Measurements from ENCODE around the gene ST8SIA1.

ST8SIA1 gene

DNA sequence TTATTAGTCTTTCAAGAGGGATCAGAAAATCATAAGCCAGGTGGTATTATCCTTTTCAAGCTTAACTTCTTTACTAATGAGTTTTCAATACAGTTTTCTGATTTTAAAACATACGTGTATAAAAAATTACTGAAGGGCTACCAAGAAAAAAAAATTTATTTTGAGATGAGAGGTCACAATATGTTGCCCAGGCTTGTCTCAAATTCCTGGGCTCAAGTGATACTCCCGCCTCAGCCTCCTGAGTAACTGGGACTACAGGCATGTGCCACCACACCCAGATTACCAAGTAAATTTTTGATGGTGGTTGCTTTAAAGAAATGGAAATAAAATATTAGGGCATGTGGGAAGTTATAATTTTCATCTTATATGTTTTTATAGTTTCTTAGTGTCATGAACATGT, 26.7 kb downstream of the ST8SIA1 start (continued):
- TF ChIP-seq, protein P1, sequence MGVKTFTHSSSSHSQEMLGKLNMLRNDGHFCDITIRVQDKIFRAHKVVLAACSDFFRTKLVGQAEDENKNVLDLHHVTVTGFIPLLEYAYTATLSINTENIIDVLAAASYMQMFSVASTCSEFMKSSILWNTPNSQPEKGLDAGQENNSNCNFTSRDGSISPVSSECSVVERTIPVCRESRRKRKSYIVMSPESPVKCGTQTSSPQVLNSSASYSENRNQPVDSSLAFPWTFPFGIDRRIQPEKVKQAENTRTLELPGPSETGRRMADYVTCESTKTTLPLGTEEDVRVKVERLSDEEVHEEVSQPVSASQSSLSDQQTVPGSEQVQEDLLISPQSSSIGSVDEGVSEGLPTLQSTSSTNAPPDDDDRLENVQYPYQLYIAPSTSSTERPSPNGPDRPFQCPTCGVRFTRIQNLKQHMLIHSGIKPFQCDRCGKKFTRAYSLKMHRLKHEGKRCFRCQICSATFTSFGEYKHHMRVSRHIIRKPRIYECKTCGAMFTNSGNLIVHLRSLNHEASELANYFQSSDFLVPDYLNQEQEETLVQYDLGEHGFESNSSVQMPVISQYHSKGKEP (tag by site-specific recombination; IDR thresholded peaks at IDR 0.05) = no peak
- no peak for TF ChIP-seq ZNF366 (tag by site-specific recombination; conservative IDR thresholded peaks at IDR 0.05)
- TF ChIP-seq, protein P2, sequence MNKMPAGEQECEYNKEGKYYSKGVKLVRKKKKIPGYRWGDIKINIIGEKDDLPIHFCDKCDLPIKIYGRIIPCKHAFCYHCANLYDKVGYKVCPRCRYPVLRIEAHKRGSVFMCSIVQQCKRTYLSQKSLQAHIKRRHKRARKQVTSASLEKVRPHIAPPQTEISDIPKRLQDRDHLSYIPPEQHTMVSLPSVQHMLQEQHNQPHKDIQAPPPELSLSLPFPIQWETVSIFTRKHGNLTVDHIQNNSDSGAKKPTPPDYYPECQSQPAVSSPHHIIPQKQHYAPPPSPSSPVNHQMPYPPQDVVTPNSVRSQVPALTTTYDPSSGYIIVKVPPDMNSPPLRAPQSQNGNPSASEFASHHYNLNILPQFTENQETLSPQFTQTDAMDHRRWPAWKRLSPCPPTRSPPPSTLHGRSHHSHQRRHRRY (tag by site-specific recombination; IDR thresholded peaks at IDR 0.05) = no peak
- TF ChIP-seq, protein P3, sequence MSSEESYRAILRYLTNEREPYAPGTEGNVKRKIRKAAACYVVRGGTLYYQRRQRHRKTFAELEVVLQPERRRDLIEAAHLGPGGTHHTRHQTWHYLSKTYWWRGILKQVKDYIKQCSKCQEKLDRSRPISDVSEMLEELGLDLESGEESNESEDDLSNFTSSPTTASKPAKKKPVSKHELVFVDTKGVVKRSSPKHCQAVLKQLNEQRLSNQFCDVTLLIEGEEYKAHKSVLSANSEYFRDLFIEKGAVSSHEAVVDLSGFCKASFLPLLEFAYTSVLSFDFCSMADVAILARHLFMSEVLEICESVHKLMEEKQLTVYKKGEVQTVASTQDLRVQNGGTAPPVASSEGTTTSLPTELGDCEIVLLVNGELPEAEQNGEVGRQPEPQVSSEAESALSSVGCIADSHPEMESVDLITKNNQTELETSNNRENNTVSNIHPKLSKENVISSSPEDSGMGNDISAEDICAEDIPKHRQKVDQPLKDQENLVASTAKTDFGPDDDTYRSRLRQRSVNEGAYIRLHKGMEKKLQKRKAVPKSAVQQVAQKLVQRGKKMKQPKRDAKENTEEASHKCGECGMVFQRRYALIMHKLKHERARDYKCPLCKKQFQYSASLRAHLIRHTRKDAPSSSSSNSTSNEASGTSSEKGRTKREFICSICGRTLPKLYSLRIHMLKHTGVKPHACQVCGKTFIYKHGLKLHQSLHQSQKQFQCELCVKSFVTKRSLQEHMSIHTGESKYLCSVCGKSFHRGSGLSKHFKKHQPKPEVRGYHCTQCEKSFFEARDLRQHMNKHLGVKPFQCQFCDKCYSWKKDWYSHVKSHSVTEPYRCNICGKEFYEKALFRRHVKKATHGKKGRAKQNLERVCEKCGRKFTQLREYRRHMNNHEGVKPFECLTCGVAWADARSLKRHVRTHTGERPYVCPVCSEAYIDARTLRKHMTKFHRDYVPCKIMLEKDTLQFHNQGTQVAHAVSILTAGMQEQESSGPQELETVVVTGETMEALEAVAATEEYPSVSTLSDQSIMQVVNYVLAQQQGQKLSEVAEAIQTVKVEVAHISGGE (tag by site-specific recombination; conservative IDR thresholded peaks at IDR 0.05; ENCODE audit: low read depth) = no peak

DNA sequence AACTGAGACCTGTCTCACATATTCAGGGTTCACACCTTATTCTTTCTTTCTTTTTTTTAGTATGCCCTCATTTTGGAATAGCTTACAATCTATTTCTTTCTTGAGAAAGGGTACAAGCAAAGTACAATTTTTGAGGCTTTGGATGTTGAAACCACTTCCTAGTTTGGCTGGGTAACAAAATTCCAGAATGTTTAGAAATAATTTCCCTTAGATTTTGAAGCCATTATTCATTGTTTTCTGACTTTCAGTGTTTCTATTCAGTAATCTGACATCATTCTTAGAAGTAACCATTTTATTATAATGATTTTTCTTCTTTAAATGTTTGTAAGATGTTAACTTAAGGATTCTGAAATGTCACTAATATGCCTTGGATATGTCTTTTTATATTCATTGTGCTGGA, 28.2 kb downstream of the ST8SIA1 start:
- no peaks in the 10 kb centered on the region for H3K36me3 ChIP-seq (ENCODE audit: control insufficient read depth in 2 of 2, insufficient read depth in 1 of 2, low read length in 2 of 2)
- TF ChIP-seq BCL11B (tag by site-specific recombination; IDR thresholded peaks at IDR 0.05; ENCODE audit: low read depth) (no peak), ZSCAN30 (tag by site-specific recombination; IDR thresholded peaks at IDR 0.05) (no peak), ZNF223 (tag by site-specific recombination; IDR thresholded peaks at IDR 0.05) (no peak), SCRT2 (tag by site-specific recombination; IDR thresholded peaks at IDR 0.05) (no peak), ZNF548 (tag by site-specific recombination; IDR thresholded peaks at IDR 0.05) (no peak), ZNF843 (tag by site-specific recombination; IDR thresholded peaks at IDR 0.05) (no peak), GLIS2 (tag by site-specific recombination; IDR thresholded peaks at IDR 0.05) (no peak)
- no peak overlapping the region for H3K27ac ChIP-seq (ENCODE audit: extremely low read depth, low read depth, low read length)
- no peaks in the 10 kb centered on the region for H3K4me1 ChIP-seq (ENCODE audit: control insufficient read depth, insufficient read depth, low read length)
- H3K9me3 ChIP-seq (ENCODE audit: control insufficient read depth, insufficient read depth, low read depth, low read length) = no peaks in the 10 kb centered on the region
- CTCF ChIA-PET = interaction anchor here (0.7 kb wide), 1 partner anchor 10 kb away, joined by 3 read pairs; no protein-coding TSS in a partner anchor
- POLR2A ChIA-PET = no interaction called here
- H3K4me3 ChIP-seq (ENCODE audit: low read depth, low read length) = no peak overlapping the region

DNA sequence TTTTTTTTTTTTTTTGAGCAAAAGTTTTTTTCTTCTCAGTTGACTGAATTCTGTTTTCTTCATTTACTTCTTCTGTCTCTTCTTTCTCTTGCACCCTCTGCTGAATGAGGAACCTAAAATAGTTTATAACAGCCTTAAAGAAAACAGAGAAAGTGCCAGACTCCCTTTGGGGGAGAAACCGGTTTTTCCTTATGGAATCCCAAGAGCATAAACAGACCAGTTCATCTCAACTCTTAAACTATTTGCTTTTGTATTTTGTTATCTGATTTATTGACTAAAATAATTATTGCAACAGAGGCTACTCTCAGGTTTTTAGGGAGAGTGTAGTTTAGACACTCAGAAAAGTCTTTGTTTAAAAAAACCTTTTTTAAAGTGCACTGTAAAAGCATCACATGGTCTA, 30.2 kb downstream of the ST8SIA1 start:
- no peak for TF ChIP-seq ZFP41 (tag by site-specific recombination; IDR thresholded peaks at IDR 0.05; ENCODE audit: borderline replicate concordance)
- TF ChIP-seq, protein P4, sequence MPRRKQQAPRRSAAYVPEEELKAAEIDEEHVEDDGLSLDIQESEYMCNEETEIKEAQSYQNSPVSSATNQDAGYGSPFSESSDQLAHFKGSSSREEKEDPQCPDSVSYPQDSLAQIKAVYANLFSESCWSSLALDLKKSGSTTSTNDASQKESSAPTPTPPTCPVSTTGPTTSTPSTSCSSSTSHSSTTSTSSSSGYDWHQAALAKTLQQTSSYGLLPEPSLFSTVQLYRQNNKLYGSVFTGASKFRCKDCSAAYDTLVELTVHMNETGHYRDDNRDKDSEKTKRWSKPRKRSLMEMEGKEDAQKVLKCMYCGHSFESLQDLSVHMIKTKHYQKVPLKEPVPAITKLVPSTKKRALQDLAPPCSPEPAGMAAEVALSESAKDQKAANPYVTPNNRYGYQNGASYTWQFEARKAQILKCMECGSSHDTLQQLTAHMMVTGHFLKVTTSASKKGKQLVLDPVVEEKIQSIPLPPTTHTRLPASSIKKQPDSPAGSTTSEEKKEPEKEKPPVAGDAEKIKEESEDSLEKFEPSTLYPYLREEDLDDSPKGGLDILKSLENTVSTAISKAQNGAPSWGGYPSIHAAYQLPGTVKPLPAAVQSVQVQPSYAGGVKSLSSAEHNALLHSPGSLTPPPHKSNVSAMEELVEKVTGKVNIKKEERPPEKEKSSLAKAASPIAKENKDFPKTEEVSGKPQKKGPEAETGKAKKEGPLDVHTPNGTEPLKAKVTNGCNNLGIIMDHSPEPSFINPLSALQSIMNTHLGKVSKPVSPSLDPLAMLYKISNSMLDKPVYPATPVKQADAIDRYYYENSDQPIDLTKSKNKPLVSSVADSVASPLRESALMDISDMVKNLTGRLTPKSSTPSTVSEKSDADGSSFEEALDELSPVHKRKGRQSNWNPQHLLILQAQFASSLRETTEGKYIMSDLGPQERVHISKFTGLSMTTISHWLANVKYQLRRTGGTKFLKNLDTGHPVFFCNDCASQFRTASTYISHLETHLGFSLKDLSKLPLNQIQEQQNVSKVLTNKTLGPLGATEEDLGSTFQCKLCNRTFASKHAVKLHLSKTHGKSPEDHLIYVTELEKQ (tag by site-specific recombination; IDR thresholded peaks at IDR 0.05; ENCODE audit: borderline replicate concordance) = no peak
- no peak for TF ChIP-seq ZNF473 (tag by site-specific recombination; IDR thresholded peaks at IDR 0.05)
- no peak for TF ChIP-seq ZNF521 (tag by site-specific recombination; IDR thresholded peaks at IDR 0.05)
- TF ChIP-seq ZNF10 (tag by site-specific recombination; IDR thresholded peaks at IDR 0.05) = no peak
- TF ChIP-seq ZNF114 (tag by site-specific recombination; IDR thresholded peaks at IDR 0.05) = no peak
- no peak for TF ChIP-seq ZNF701 (tag by site-specific recombination; IDR thresholded peaks at IDR 0.05)
- TF ChIP-seq, protein P5, sequence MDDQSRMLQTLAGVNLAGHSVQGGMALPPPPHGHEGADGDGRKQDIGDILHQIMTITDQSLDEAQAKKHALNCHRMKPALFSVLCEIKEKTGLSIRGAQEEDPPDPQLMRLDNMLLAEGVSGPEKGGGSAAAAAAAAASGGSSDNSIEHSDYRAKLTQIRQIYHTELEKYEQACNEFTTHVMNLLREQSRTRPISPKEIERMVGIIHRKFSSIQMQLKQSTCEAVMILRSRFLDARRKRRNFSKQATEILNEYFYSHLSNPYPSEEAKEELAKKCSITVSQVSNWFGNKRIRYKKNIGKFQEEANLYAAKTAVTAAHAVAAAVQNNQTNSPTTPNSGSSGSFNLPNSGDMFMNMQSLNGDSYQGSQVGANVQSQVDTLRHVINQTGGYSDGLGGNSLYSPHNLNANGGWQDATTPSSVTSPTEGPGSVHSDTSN (CRISPR knock-in tag; IDR thresholded peaks at IDR 0.05) = no peak
- TF ChIP-seq ZNF48 (tag by site-specific recombination; IDR thresholded peaks at IDR 0.05) = no peak
- TF ChIP-seq TRIM28 (IDR thresholded peaks at IDR 0.05; ENCODE audit: borderline replicate concordance, low read length) = no peak
- no peak for TF ChIP-seq ZNF157 (tag by site-specific recombination; IDR thresholded peaks at IDR 0.05)
- TF ChIP-seq ZNF585B (tag by site-specific recombination; IDR thresholded peaks at IDR 0.05) = no peak
- no peak for TF ChIP-seq ZNF529 (tag by site-specific recombination; IDR thresholded peaks at IDR 0.05; ENCODE audit: insufficient replicate concordance)
- no peak for TF ChIP-seq ZNF670 (tag by site-specific recombination; IDR thresholded peaks at IDR 0.05; ENCODE audit: low read depth)
- POLR2A ChIA-PET = no interaction called here
- H3K9me3 ChIP-seq (ENCODE audit: control insufficient read depth, insufficient read depth, low read depth, low read length) = no peaks in the 10 kb centered on the region
- CTCF ChIA-PET = interaction anchor here (0.6 kb wide), 2 partner anchors 100 to 866 kb away, joined by 4 read pairs; no protein-coding TSS in a partner anchor
- no peak overlapping the region for H3K27ac ChIP-seq (ENCODE audit: extremely low read depth, low read depth, low read length)
- H3K36me3 ChIP-seq (ENCODE audit: control insufficient read depth in 2 of 2, insufficient read depth in 1 of 2, low read length in 2 of 2) = no peaks in the 10 kb centered on the region
- H3K4me1 ChIP-seq (ENCODE audit: control insufficient read depth, insufficient read depth, low read length) = no peaks in the 10 kb centered on the region
- H3K4me3 ChIP-seq (ENCODE audit: low read depth, low read length) = no peak overlapping the region
